SK-N-SH treated with all-trans-retinoic acid at 6 μM for 48 hours (cell line): ENCODE data around the gene BHLHA15.

Source experiments
- ARNTL ChIP-seq: fragments of 450-650 bp; formaldehyde crosslinking; IDR thresholded peaks from 2 replicates; pipeline ENCODE4 v1.5.0; 2020; ENCODE audit warnings: low read depth, mild to moderate bottlenecking, moderate library complexity, borderline replicate concordance
- CSDC2 ChIP-seq: fragments of 250-450 bp; sonication (Bioruptor Pico); IDR thresholded peaks from 2 replicates; pipeline ENCODE4 v1.5.0; 2020; ENCODE audit warnings: mild to moderate bottlenecking, moderate library complexity
- ESRRG ChIP-seq: fragments of 250-450 bp; sonication (Bioruptor Pico); IDR thresholded peaks from 2 replicates; pipeline ENCODE4 v1.6.1; 2021; ENCODE audit warnings: mild to moderate bottlenecking
- PPARA ChIP-seq: fragments of 250-450 bp; sonication (Bioruptor Pico); IDR thresholded peaks from 2 replicates; pipeline ENCODE4 v1.5.0; 2020; ENCODE audit warnings: mild to moderate bottlenecking, borderline replicate concordance
- RARB ChIP-seq: fragments of 250-450 bp; sonication (Bioruptor Pico); IDR thresholded peaks from 2 replicates; pipeline ENCODE4 v1.8.0; 2021; ENCODE audit warnings: mild to moderate bottlenecking, moderate library complexity
- SNAI2 ChIP-seq: fragments of 250-450 bp; sonication (Bioruptor Pico); IDR thresholded peaks from 2 replicates; pipeline ENCODE4 v1.5.0; 2020; ENCODE audit warnings: mild to moderate bottlenecking, moderate library complexity
- TOX ChIP-seq: fragments of 250-450 bp; sonication (Bioruptor Pico); IDR thresholded peaks from 2 replicates; pipeline ENCODE4 v1.8.0; 2021; ENCODE audit warnings: mild to moderate bottlenecking, moderate library complexity, borderline replicate concordance
- ZC3H10 ChIP-seq: fragments of 250-450 bp; sonication (Bioruptor Pico); IDR thresholded peaks from 2 replicates; pipeline ENCODE4 v1.5.1; 2021; ENCODE audit warnings: mild to moderate bottlenecking, moderate library complexity
- ZFP3 ChIP-seq: fragments of 250-450 bp; sonication (Bioruptor Pico); IDR thresholded peaks from 2 replicates; pipeline ENCODE4 v1.5.0; 2020; ENCODE audit warnings: mild to moderate bottlenecking, moderate library complexity
- ZFP30 ChIP-seq: fragments of 450-650 bp; formaldehyde crosslinking; IDR thresholded peaks from 2 replicates; pipeline ENCODE4 v1.5.0; 2022; ENCODE audit warnings: mild to moderate bottlenecking, moderate library complexity
- ZNF70 ChIP-seq: fragments of 450-650 bp; formaldehyde crosslinking; IDR thresholded peaks from 2 replicates; pipeline ENCODE4 v1.5.0; 2020; ENCODE audit warnings: mild to moderate bottlenecking, moderate library complexity
- TF ChIP-seq, protein P1 (sequence below): fragments of 250-450 bp; sonication (Bioruptor Pico); IDR thresholded peaks from 2 replicates; pipeline ENCODE4 v1.8.0; 2020; ENCODE audit warnings: mild to moderate bottlenecking, moderate library complexity, borderline replicate concordance
- TF ChIP-seq, protein P2 (sequence below): fragments of 250-450 bp; sonication (Bioruptor Pico); IDR thresholded peaks from 2 replicates; pipeline ENCODE4 v1.5.1; 2021; ENCODE audit warnings: mild to moderate bottlenecking, moderate library complexity

DNA sequence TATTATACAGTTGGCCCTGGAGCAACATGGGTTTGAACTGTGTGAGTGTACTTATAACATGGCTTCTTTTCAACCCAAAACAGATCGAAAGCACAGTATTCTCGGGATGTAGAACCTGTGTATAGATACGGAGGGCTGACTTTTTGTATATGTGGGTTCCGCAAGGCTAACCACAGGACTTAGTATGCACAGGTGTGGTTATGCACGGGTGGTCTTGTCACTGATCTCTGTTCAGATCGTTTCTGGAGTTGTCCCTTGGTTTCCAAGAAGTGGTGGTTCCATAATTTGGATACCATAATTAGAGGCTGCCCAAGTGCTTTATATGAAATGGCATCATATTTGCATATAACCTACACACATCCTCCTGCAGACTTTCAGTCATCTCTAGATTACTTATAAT lies 10.9 kb upstream of the BHLHA15 start:
- TF ChIP-seq PPARA (CRISPR knock-in tag) (no peak), RARB (CRISPR knock-in tag) (no peak), ZFP30 (CRISPR knock-in tag) (no peak), ZFP3 (CRISPR knock-in tag) (no peak), ZNF70 (no peak), CSDC2 (no peak), TOX (no peak), SNAI2 (no peak), ESRRG (CRISPR knock-in tag) (no peak), ARNTL (CRISPR knock-in tag) (no peak), ZC3H10 (no peak)
- TF ChIP-seq, protein P1, sequence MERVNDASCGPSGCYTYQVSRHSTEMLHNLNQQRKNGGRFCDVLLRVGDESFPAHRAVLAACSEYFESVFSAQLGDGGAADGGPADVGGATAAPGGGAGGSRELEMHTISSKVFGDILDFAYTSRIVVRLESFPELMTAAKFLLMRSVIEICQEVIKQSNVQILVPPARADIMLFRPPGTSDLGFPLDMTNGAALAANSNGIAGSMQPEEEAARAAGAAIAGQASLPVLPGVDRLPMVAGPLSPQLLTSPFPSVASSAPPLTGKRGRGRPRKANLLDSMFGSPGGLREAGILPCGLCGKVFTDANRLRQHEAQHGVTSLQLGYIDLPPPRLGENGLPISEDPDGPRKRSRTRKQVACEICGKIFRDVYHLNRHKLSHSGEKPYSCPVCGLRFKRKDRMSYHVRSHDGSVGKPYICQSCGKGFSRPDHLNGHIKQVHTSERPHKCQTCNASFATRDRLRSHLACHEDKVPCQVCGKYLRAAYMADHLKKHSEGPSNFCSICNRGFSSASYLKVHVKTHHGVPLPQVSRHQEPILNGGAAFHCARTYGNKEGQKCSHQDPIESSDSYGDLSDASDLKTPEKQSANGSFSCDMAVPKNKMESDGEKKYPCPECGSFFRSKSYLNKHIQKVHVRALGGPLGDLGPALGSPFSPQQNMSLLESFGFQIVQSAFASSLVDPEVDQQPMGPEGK: no peak
- TF ChIP-seq, protein P2, sequence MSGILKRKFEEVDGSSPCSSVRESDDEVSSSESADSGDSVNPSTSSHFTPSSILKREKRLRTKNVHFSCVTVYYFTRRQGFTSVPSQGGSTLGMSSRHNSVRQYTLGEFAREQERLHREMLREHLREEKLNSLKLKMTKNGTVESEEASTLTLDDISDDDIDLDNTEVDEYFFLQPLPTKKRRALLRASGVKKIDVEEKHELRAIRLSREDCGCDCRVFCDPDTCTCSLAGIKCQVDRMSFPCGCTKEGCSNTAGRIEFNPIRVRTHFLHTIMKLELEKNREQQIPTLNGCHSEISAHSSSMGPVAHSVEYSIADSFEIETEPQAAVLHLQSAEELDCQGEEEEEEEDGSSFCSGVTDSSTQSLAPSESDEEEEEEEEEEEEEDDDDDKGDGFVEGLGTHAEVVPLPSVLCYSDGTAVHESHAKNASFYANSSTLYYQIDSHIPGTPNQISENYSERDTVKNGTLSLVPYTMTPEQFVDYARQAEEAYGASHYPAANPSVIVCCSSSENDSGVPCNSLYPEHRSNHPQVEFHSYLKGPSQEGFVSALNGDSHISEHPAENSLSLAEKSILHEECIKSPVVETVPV: no peak
